ENCODE data around the gene MPPED2.

MPPED2 gene

GRCh38 chr11:30380846-30381245 lies 205.3 kb downstream of the MPPED2 start:
- TF ChIP-seq, protein P1, sequence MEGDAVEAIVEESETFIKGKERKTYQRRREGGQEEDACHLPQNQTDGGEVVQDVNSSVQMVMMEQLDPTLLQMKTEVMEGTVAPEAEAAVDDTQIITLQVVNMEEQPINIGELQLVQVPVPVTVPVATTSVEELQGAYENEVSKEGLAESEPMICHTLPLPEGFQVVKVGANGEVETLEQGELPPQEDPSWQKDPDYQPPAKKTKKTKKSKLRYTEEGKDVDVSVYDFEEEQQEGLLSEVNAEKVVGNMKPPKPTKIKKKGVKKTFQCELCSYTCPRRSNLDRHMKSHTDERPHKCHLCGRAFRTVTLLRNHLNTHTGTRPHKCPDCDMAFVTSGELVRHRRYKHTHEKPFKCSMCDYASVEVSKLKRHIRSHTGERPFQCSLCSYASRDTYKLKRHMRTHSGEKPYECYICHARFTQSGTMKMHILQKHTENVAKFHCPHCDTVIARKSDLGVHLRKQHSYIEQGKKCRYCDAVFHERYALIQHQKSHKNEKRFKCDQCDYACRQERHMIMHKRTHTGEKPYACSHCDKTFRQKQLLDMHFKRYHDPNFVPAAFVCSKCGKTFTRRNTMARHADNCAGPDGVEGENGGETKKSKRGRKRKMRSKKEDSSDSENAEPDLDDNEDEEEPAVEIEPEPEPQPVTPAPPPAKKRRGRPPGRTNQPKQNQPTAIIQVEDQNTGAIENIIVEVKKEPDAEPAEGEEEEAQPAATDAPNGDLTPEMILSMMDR (IDR thresholded peaks at IDR 0.05) = no peak
- H3K27me3 ChIP-seq (ENCODE audit: control insufficient read depth, insufficient read depth, low read length) = no peaks in the 10 kb centered on the region

GRCh38 chr11:30377347-30377746 lies 208.8 kb downstream of the MPPED2 start:
- Histone ChIP-seq H3K9ac (no peak overlapping the region), H3K4me3 (ENCODE audit: low read depth, low read length) (no peak overlapping the region), H3K9me3 (ENCODE audit: control insufficient read depth, low read length) (no peaks in the 10 kb centered on the region), H3K27ac (no peak overlapping the region), H3K4me1 (no peaks in the 10 kb centered on the region), H3K79me2 (no peaks in the 10 kb centered on the region), H3K4me2 (ENCODE audit: low read length) (no peak overlapping the region), H3K36me3 (ENCODE audit: control insufficient read depth, insufficient read depth, low read length) (no peaks in the 10 kb centered on the region), H3K27me3 (ENCODE audit: control insufficient read depth, insufficient read depth, low read length) (no peaks in the 10 kb centered on the region), H2AFZ (no peak overlapping the region)
- TF ChIP-seq, protein P1 (IDR thresholded peaks at IDR 0.05) = no peak

More at GRCh38 chr11:30380846-30381245, 205.3 kb downstream of the MPPED2 start:
- no peak overlapping the region for H2AFZ ChIP-seq
- no peaks in the 10 kb centered on the region for H3K4me1 ChIP-seq
- no peaks in the 10 kb centered on the region for H3K36me3 ChIP-seq (ENCODE audit: control insufficient read depth, insufficient read depth, low read length)
- H3K4me2 ChIP-seq (ENCODE audit: low read length) = no peak overlapping the region
- no peaks in the 10 kb centered on the region for H3K79me2 ChIP-seq
- no peaks in the 10 kb centered on the region for H3K9me3 ChIP-seq (ENCODE audit: control insufficient read depth, low read length)
- no peak overlapping the region for H3K9ac ChIP-seq
- H3K27ac ChIP-seq = no peak overlapping the region
- no peak overlapping the region for H3K4me3 ChIP-seq (ENCODE audit: low read depth, low read length)

DNA sequence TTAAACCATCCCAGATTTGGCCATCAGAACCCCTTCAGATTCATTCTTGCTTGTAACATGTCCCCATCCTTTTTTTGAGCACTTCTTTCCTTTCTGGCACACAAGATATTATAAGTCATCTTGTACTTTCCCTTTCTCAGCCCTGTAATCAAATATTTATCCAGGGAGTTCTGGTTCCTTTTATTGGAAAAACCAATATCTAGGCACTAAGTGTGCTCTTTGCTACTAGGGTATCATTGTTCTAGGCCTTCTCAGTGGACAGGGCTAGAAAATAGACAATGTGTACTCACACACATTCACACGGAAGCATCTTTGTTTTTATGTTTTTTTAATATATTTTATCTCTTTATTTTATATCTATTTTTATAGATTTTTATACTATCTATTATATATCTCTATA lies 216.0 kb downstream of the MPPED2 start:
- no peak overlapping the region for H3K4me3 ChIP-seq (ENCODE audit: low read depth, low read length)
- no peak overlapping the region for H3K27ac ChIP-seq
- H3K27me3 ChIP-seq (ENCODE audit: control insufficient read depth, insufficient read depth, low read length) = no peaks in the 10 kb centered on the region
- H2AFZ ChIP-seq = no peak overlapping the region
- H3K36me3 ChIP-seq (ENCODE audit: control insufficient read depth, insufficient read depth, low read length) = no peaks in the 10 kb centered on the region
- H3K4me1 ChIP-seq = no peaks in the 10 kb centered on the region
- no peak overlapping the region for H3K4me2 ChIP-seq (ENCODE audit: low read length)
- TF ChIP-seq, protein P1 (IDR thresholded peaks at IDR 0.05) = no peak
- H3K9ac ChIP-seq = no peak overlapping the region
- H3K9me3 ChIP-seq (ENCODE audit: control insufficient read depth, low read length) = no peaks in the 10 kb centered on the region
- no peaks in the 10 kb centered on the region for H3K79me2 ChIP-seq

DNA sequence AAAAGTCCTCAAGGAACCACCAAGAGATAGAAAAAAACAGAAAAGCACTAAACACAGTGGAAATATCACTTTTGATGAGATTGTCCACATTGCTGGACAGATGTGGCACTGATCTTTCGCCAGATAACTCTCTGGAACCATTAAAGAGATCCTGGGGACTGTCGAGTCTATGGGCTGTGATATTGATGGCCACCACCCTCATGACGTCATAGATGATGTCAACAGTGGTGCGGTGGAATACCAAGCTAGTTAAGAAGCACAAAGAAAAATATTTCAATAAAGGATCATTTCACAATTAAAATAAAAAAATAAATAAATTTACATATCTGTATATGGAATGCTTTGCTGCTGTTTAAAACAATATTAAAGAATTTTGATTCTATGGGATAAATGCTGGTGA lies 217.8 kb downstream of the MPPED2 start:
- Histone ChIP-seq H3K4me2 (ENCODE audit: low read length) (no peak overlapping the region), H3K9me3 (ENCODE audit: control insufficient read depth, low read length) (no peaks in the 10 kb centered on the region), H2AFZ (no peak overlapping the region), H3K4me1 (no peaks in the 10 kb centered on the region), H3K79me2 (no peaks in the 10 kb centered on the region), H3K27me3 (ENCODE audit: control insufficient read depth, insufficient read depth, low read length) (no peaks in the 10 kb centered on the region), H3K4me3 (ENCODE audit: low read depth, low read length) (no peak overlapping the region), H3K27ac (no peak overlapping the region), H3K9ac (no peak overlapping the region), H3K36me3 (ENCODE audit: control insufficient read depth, insufficient read depth, low read length) (no peaks in the 10 kb centered on the region)
- TF ChIP-seq, protein P1 (IDR thresholded peaks at IDR 0.05) = no peak

DNA sequence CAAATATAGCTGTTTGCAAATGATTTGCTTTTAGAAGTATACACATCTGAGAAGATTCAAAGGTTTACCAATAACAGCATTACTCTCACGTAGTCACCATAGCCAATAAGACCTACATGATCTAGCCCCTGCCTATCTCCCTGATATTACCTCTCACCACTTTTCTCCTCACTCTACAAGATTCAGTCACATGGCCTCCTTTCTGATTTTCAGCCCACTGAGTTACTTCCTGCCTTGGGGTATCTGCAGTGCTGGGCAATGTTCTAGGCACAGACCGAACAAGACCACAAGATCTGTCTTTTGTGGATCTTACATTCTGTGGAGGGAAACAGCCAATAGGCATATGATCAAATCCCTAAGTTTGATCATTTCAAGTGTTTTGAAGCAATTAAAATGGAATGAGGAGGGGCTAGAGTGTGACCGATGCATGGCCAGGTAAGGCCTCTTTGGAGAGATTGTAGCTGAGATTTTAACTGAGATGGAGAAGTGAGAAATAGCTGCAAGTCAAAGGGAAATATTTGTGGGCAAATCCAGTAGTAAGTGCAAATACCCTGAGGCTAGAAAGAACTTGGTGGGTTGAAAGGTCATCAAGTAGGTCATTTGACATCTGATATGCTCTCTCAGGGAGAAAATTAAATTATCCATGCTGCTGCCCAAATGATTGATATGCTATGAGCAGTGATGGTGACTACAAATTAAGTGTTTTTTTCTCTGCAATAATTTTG lies 220.2 kb downstream of the MPPED2 start:
- Histone ChIP-seq H3K4me2 (ENCODE audit: low read length) (no peak overlapping the region), H3K9me3 (ENCODE audit: control insufficient read depth, low read length) (no peaks in the 10 kb centered on the region), H3K79me2 (no peaks in the 10 kb centered on the region), H3K4me3 (ENCODE audit: low read depth, low read length) (no peak overlapping the region), H3K4me1 (no peaks in the 10 kb centered on the region), H3K9ac (no peak overlapping the region), H3K36me3 (ENCODE audit: control insufficient read depth, insufficient read depth, low read length) (no peaks in the 10 kb centered on the region), H2AFZ (no peak overlapping the region), H3K27ac (no peak overlapping the region), H3K27me3 (ENCODE audit: control insufficient read depth, insufficient read depth, low read length) (no peaks in the 10 kb centered on the region)
- TF ChIP-seq, protein P1 (IDR thresholded peaks at IDR 0.05) = no peak

Measured in parathyroid adenoma (tissue), 2 donors.